GM11168 (cell line): ENCODE measurements around the gene UBAP2.
"Not testable (repeated sequence)": the region's sequence is repeated elsewhere in the genome, so short reads cannot be mapped to it uniquely, and the experiment has no call there.

ENCODE experiments used
- in situ Hi-C: fragments of 300-500 bp; cut with MboI; formaldehyde crosslinking; loops from one replicate; pipeline ENCODE4 v1.12.0; 2022; ENCODE audit warnings: low sequenced_read_pairs; ENCODE audit not compliant: unreplicated experiment

Gene UBAP2

DNA sequence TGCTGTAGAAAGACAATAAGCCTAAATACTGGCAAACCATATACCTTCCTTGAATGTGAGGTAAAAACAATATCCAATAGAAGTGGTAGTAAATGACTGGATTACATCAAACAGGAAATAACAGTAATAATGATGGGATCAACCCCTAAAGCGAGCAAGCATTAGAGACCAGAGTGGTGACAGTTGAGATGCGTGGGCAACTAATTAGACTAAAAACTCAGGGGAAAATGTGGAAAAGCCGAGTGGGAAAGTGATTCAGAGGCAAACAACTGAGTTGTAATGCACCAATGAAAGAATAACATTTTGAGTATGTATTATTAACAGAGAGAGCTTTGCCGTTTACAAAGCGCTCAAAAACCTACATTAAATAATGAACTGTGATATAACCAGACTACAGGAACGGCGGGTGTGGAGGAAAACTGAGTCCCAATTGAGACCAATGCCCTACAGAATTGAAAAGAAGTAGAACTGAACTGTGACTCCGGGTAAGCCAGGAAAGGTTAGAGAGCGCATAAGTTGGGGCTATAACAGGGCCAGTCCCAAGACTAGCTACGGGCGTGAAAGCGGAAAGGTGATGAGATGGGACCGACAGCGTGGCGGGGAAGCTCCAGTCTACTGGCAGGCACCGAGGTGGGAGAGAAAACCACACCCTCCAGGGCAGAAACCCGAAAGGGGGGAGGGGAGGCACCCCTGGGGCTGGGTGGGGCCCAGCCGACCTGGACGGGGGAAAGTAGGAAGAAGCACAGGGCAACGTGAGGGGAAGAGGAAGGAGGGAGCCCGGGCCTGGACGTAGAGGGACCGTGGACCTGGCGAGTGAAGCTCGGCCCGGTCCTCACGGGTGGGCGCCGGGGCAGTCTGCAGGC, 592 bp downstream of the UBAP2 start:
- in situ Hi-C loops, result no loop called here

DNA sequence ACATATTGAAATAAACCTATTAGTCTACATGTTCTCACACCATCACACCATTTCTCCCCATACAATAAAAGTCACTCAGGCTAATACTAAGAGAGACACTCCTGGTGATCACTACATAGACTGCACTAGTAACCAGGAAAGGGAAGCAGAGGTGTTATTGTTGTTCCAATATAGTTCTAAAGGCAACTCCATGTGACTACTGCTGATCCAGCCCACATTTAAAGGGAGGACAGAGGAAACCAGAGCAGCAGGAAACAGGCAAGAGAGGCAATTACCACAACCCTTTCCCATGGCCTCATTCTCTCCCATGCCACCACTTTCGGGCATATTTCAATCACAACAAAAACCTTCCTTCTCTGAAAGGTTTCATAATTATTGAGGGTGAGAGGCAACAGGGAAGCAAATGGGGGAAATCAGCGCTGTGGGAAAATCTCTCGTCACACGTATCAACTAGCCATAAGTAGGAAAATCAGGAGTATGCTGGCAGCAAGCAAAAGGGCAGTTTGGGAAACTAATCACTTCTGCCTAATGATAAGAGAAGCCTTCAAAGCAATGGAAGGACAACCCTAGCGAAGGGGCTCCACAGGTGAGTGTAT, 1.8 kb downstream of the UBAP2 start:
- in situ Hi-C loops, result no loop called here

- in situ Hi-C loops, result no loop called here
These were observed 2.8 kb downstream of the UBAP2 start for GRCh38 chr9:34045903-34046302.

DNA sequence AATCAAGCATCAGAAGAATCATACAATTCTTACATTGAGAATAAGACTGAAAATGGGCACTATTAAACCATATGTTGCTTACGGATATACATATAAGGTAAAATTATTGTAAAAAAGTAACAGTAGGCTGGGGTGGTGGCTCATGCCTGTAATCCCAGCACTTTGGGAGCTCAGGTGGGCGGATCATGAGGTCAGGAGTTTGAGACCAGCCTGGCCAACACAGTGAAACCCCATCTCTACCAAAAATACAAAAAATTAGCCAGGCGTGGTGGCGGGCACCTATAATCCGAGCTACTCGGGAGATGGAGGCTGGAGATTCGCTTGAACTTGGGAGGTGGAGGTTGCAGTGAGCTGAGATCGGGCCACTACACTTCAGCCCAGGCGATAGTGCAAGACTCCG, 6.6 kb downstream of the UBAP2 start:
- in situ Hi-C loops, result not testable (repeated sequence)

DNA sequence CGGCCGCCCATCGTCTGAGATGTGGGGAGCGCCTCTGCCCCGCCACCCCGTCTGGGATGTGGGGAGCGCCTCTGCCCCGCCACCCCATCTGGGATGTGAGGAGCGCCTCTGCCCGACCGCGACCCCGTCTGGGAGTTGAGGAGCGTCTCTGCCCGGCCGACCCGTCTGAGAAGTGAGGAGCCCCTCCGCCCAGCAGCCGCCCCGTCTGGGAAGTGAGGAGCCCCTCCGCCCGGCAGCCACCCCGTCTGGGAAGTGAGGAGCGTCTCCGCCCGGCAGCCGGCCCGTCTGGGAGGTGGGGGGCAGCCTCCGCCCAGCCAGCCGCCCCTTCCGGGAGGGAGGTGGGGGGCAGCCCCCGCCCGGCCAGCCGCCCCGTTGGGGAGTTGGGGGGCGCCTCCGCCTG, 9.8 kb downstream of the UBAP2 start:
- in situ Hi-C loops, result not testable (repeated sequence)

- in situ Hi-C loops, result no loop called here
These were observed 11.1 kb downstream of the UBAP2 start for GRCh38 chr9:34037626-34038025.

DNA sequence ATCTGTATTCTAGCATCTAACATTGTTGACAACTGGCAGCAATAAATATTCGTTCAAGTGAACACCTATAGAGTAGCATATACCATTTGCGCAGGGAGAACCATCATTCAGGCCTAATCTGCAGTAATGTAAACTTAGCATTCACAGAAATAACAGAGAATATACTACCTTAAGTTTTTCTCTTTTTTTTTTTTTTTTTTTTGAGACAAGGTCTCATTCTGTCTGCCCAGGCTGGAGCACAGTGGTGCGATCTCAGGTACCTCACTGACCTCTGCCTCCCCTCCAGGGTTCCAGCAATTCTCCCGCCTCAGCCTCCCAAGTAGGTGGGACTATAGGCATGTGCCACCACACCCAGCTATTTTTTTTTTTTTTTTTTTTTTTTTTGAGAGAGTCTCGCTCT, 12.1 kb downstream of the UBAP2 start:
- in situ Hi-C loops, result no loop called here

DNA sequence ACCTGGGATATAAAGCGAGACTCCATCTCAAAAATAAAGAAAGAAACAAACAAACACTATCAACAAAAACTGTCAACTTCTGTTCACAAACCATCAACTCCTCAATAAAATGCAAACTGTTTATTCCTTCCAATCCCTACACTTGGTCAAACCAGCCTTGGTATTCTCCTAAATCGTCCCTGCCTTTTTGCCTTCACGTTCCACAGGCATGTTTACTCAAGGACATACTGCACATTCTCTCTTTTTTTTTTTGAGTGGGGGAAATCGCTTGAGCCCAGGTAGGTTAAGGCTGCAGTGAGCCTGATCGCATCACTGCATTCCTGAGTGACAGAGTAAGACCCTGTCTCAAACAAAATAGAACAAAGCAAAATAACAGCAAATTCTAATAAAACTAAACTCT, 13.0 kb downstream of the UBAP2 start:
- in situ Hi-C loops, result no loop called here

DNA sequence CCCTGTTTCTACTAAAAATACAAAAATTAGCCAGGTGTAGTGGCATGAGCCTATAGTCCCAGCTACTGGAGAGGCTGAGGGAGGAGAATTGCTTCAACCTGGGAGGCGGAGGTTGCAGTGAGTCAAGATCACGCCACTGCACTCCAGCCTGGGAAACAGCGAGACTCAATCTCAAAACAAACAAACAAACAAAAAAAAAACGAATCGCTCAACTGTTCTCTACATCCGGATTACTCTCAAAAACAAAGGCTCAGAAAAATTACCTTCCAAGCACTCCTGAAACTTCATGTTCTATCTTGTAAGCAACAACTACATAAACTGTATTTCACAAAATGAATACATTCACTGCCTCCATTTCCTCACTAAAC, 14.0 kb downstream of the UBAP2 start:
- in situ Hi-C loops, result no loop called here

DNA sequence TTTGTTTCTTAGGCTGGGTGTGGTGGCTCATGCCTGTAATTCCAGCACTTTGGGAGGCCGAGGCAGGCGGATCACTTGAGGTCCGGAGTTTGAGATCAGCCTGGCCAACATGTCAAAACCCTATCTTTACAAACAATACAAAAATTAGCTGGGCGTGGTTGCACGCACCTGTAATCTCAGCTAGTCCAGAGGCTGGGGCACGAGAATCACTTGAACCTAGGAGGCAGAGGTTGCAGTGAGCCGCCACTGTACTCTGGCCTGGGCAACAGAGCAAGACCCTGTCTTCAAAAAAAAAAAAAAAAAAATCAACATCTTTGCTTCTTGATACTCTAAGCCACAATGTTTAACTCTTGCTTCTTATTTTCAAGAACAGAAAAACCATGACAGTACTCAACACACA, 16.1 kb downstream of the UBAP2 start:
- in situ Hi-C loops, result no loop called here

GRCh38 chr9:34027845-34028574, 20.7 kb downstream of the UBAP2 start:
- in situ Hi-C loops, result no loop called here

- in situ Hi-C loops, result no loop called here
These were observed 22.9 kb downstream of the UBAP2 start for GRCh38 chr9:34025811-34026210.

DNA sequence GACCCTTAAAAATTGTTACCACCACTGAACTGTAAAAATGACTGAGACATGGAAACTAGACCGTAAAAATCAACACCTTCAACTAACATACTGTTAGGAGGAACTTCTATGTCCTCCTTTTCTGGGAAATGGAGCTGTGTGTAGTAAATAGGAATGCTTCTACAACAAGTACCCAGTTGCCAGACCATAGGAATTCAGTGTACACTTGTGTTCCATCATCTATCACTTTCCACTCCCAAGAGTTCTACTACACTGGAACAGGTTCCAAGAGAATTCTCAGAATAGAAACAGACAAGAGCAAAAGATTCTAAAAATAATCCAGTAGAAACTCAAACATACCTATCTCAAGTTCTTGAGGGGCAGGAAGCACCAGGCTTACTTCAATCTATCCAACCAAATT, 23.6 kb downstream of the UBAP2 start:
- in situ Hi-C loops, result no loop called here

- in situ Hi-C loops, result not testable (repeated sequence)
These were observed 24.2 kb downstream of the UBAP2 start for GRCh38 chr9:34024476-34024875.

DNA sequence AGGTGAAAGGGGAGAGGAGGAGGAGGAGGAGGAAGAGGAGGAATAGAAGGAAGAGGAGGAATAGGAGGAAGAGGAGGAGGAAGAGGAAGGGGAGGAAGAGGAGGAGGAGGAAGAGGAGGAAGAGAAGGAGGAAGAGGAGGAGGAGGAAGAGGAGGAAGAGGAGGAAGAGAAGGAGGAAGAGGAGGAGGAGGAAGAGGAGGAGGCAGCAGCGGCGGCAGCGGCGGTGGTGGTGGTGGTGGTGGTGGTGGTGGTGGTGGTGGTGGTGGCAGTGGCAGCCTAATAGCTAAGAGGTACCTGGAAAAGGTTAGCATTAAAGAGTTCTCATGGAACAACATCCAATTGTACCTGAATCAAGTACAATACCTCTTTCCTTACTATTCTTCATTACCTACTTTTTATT, 32.5 kb downstream of the UBAP2 start:
- in situ Hi-C loops, result no loop called here

DNA sequence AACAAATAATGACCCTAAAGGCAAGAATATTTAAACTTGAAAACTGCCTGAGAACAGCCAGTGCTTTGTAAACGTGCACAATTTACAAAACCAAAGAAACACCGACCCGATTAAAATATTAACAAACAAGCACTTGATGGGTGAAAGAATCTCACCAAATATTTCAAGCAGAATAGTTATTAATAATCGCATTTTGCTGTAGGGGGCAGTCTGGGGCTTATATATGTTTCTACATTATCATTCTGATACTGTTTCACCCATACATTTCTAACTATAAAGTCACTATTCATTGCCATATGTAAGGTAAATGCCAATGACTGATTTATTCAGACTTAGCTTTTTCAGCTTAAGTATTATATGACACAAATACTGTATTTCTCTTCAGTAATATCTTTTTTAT, 37.7 kb downstream of the UBAP2 start:
- in situ Hi-C loops, result no loop called here

- in situ Hi-C loops, result no loop called here
These were observed 46.7 kb downstream of the UBAP2 start for GRCh38 chr9:34001951-34002350.

DNA sequence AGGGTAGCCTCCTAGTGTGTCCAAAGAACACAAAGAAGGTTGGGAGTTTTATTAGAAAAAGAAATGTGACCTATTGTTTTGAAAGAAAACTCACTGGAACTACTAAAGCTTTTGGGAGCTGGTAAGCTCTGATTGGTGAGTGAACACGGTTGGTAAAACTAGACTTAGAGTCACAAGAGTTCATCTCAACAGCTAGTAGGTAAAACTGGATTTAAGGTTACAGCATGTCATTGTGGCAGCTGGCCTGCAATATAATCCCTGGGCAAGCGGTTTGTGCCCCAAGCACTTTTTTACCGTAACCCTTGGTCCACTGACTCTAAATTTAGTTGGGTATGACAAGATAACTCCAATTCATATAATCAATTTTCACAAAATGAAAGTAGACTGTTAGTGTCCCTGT, 47.4 kb downstream of the UBAP2 start:
- in situ Hi-C loops, result no loop called here

DNA sequence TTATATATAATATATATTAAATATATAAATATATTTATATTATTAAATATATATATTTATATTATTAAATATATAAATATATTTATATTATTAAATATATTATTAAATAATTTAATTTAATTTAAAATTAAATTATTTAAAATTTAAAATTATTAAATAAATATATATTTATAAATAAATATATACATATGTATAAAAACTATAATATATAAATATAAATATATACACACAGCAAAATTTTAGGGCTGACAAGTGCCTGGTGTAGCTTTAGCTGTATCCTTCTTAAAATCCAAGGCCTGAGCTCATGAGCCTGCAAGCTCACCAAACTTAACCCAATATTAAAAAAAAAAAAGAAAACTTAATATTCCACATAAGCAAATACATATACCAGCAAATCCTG, 53.2 kb downstream of the UBAP2 start:
- in situ Hi-C loops, result no loop called here

- in situ Hi-C loops, result no loop called here
These were observed 55.6 kb downstream of the UBAP2 start for GRCh38 chr9:33993104-33993503.

- in situ Hi-C loops, result no loop called here
These were observed 56.1 kb downstream of the UBAP2 start for GRCh38 chr9:33992632-33993031.
